A549 (cell line): Measurements from ENCODE around the gene RARB. TPM values are rescaled to one million over a fixed set of nuclear protein-coding genes. Genes with fewer than 3 reads are reported as not detected.

Experiments
- ATAC-seq, 2 experiments: fragments of 200-7000 bp in 1 of 2; fragments of >200 bp in 1 of 2; cut with Nextera tagmentation in 1 of 2; cut with Tn5 transposase in 1 of 2; 3 replicates each; pipeline versions ENCODE4 v1.8.0 to v1.9.1; 2018 to 2020; ENCODE audit warnings: mild to moderate bottlenecking in 1 of 2, moderate library complexity in 1 of 2
- CTCF ChIA-PET: fragments of 300-600 bp; sonication (Branson Sonifier 250); formaldehyde crosslinking; extraction: SDS; loops from one replicate; lab custom pipeline; 2021; ENCODE audit warnings: antibody characterized with exemption, inconsistent platforms; lab: Yijun Ruan, JAX
- POLR2A ChIA-PET: fragments of 350-600 bp; formaldehyde crosslinking; extraction: SDS; loops from one replicate; lab custom pipeline; 2021; ENCODE audit warnings: antibody characterized with exemption, inconsistent platforms; lab: Yijun Ruan, JAX
- DNase-seq, 2 experiments: peaks; one replicate each; pipeline versions ENCODE4 v3.0.0 to v3.0.0-alpha.2; 2011 to 2016; ENCODE audit warnings: low read depth in 1 of 2, low spot score in 1 of 2
- FAIRE-seq: peaks from 2 replicates; lab custom pipeline; 2011; peaks lifted over from hg19 to GRCh38; lab: Jason Lieb, UNC
- H3K27ac ChIP-seq, 2 experiments: fragments of >200 bp; sonication (Bioruptor Twin); formaldehyde crosslinking; 3 replicates each; pipeline ENCODE4 v1.5.1; 2016 to 2017
- H3K4me1 ChIP-seq: fragments of >200 bp; sonication (Bioruptor Twin); formaldehyde crosslinking; 3 replicates; pipeline ENCODE4 v1.6.1; 2016
- H3K4me2 ChIP-seq: fragments of >200 bp; sonication (Bioruptor Twin); formaldehyde crosslinking; 3 replicates; pipeline ENCODE4 v1.6.1; 2016
- H3K4me3 ChIP-seq: fragments of >200 bp; sonication (Bioruptor Twin); formaldehyde crosslinking; 3 replicates; pipeline ENCODE4 v1.5.1; 2016
- H3K9me3 ChIP-seq: fragments of >200 bp; sonication (Bioruptor Twin); formaldehyde crosslinking; 3 replicates; pipeline ENCODE4 v1.6.1; 2016
- BCL3 ChIP-seq: fragments of >200 bp; sonication (Bioruptor Twin); formaldehyde crosslinking; IDR thresholded peaks from 3 replicates; pipeline ENCODE4 v1.6.1; 2016
- CBX2 ChIP-seq: fragments of 200-600 bp; sonication (generic); IDR thresholded peaks from 2 replicates; pipeline ENCODE4 v1.6.1; 2016; ENCODE audit warnings: low read depth, mild to moderate bottlenecking, borderline replicate concordance
- E2F6 ChIP-seq: IDR thresholded peaks from 2 replicates; pipeline ENCODE4 v1.6.1; 2012; ENCODE audit warnings: low read depth, borderline replicate concordance
- EHF ChIP-seq: fragments of 250-450 bp; sonication (Bioruptor Pico); IDR thresholded peaks from 2 replicates; pipeline ENCODE4 v1.5.0; 2020; ENCODE audit warnings: mild to moderate bottlenecking
- EP300 ChIP-seq, 2 experiments: fragments of >200 bp; sonication (Bioruptor Twin); formaldehyde crosslinking; IDR thresholded peaks; 2 replicates in 1 of 2; 3 replicates in 1 of 2; pipeline ENCODE4 v1.6.1; 2016 to 2017
- FOXS1 ChIP-seq: fragments of 250-450 bp; sonication (Bioruptor Pico); IDR thresholded peaks from 2 replicates; pipeline ENCODE4 v1.5.0; 2020; ENCODE audit warnings: mild to moderate bottlenecking, moderate library complexity
- HDAC2 ChIP-seq: fragments of 200-600 bp; sonication (generic); IDR thresholded peaks from 2 replicates; pipeline ENCODE4 v1.6.1; 2016
- HEYL ChIP-seq: fragments of 250-450 bp; sonication (Bioruptor Pico); IDR thresholded peaks from 2 replicates; pipeline ENCODE4 v1.8.0; 2021; ENCODE audit warnings: mild to moderate bottlenecking, moderate library complexity
- HOXA7 ChIP-seq: fragments of 250-450 bp; sonication (Bioruptor Pico); IDR thresholded peaks from 2 replicates; pipeline ENCODE4 v1.5.0; 2020; ENCODE audit warnings: mild to moderate bottlenecking, moderate library complexity
- HOXB13 ChIP-seq: fragments of 250-450 bp; sonication (Bioruptor Pico); IDR thresholded peaks from 2 replicates; pipeline ENCODE4 v1.5.0; 2020; ENCODE audit warnings: low read depth, mild to moderate bottlenecking, moderate library complexity
- MAZ ChIP-seq: fragments of 150-350 bp; IDR thresholded peaks from 2 replicates; pipeline ENCODE4 v1.6.1; 2014; ENCODE audit warnings: antibody characterized with exemption, low read depth, low read length, borderline replicate concordance
- PBX3 ChIP-seq: IDR thresholded peaks from 2 replicates; pipeline ENCODE4 v1.6.1; 2012
- POLR2A ChIP-seq: IDR thresholded peaks from 2 replicates; pipeline ENCODE4 v1.6.1; 2012; ENCODE audit warnings: mild to moderate bottlenecking, low read length
- REST ChIP-seq: fragments of 200-600 bp; sonication (generic); IDR thresholded peaks from 2 replicates; pipeline ENCODE4 v1.6.1; 2016; ENCODE audit warnings: antibody characterized with exemption, mild to moderate bottlenecking, moderate library complexity
- RNF2 ChIP-seq: fragments of 200-600 bp; sonication (generic); IDR thresholded peaks from 2 replicates; pipeline ENCODE4 v1.6.1; 2016; ENCODE audit warnings: low read depth, mild to moderate bottlenecking, antibody characterized with exemption, moderate library complexity, borderline replicate concordance
- TP53 ChIP-seq: fragments of 250-450 bp; sonication (Bioruptor Pico); IDR thresholded peaks from 2 replicates; pipeline ENCODE4 v1.5.0; 2021; ENCODE audit warnings: mild to moderate bottlenecking, moderate library complexity
- ZFP36 ChIP-seq: fragments of 450-650 bp; IDR thresholded peaks from 2 replicates; pipeline ENCODE4 v1.6.1; 2014; ENCODE audit warnings: borderline replicate concordance; ENCODE audit not compliant: partially characterized antibody
- polyA plus RNA-seq, 4 experiments: library from polyadenylated mRNA; depleted of rRNA in 3 of 4; stranded (reverse); fragments of >200 nt; fragmentation: RNase III in 1 of 4; extraction: RNeasy Plus Mini Kit Qiagen cat#74134 plus additional on column Dnase treatment in 1 of 4; gene quantifications; 2 replicates in 3 of 4; 3 replicates in 1 of 4; pipeline ENCODE4 v1.2.3, GENCODE V29; 2011 to 2017
- TF ChIP-seq, protein P1 (sequence below): fragments of 250-450 bp; sonication (Bioruptor Pico); IDR thresholded peaks from 2 replicates; pipeline ENCODE4 v1.5.0; 2021; ENCODE audit warnings: mild to moderate bottlenecking, moderate library complexity, borderline replicate concordance

RARB gene
- polyA plus RNA-seq, 2 of the 4 experiments (the other 2 are of a cell fraction) = 24.5 to 30.8 TPM

- no peak for DNase-seq
- peak overlapping the region; percentile 92 to 95 for H3K27ac ChIP-seq
Measured at GRCh38 chr3:25420147-25420546, 7.9 kb upstream of the RARB start.

More at GRCh38 chr3:25420147-25420546, 7.9 kb upstream of the RARB start:
- Histone ChIP-seq H3K4me3 (no peak overlapping the region), H3K4me1 (peaks cover 43% of the 10 kb centered on the region), H3K9me3 (peaks cover 7% of the 10 kb centered on the region; the same call in 1 of the 3 replicates)
- FAIRE-seq = no peak
- POLR2A ChIA-PET = no interaction called here
- TF ChIP-seq HEYL (no peak), HDAC2 (no peak), FOXS1 (CRISPR knock-in tag) (no peak), BCL3 (no peak), EHF (CRISPR knock-in tag) (no peak), MAZ (no peak), POLR2A (no peak), RNF2 (no peak), E2F6 (no peak), HOXB13 (CRISPR knock-in tag) (no peak), ZFP36 (no peak), EP300 (IDR thresholded peaks at IDR 0.05) (no peak), REST (no peak), PBX3 (no peak), TP53 (no peak), CBX2 (no peak), HOXA7 (CRISPR knock-in tag) (no peak)
- TF ChIP-seq, protein P1, sequence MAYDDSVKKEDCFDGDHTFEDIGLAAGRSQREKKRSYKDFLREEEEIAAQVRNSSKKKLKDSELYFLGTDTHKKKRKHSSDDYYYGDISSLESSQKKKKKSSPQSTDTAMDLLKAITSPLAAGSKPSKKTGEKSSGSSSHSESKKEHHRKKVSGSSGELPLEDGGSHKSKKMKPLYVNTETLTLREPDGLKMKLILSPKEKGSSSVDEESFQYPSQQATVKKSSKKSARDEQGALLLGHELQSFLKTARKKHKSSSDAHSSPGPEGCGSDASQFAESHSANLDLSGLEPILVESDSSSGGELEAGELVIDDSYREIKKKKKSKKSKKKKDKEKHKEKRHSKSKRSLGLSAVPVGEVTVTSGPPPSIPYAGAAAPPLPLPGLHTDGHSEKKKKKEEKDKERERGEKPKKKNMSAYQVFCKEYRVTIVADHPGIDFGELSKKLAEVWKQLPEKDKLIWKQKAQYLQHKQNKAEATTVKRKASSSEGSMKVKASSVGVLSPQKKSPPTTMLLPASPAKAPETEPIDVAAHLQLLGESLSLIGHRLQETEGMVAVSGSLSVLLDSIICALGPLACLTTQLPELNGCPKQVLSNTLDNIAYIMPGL (CRISPR knock-in tag) = no peak
- TF ChIP-seq, all 56 proteins: peak for 0
- no peak for ATAC-seq
- no peak overlapping the region for H3K4me2 ChIP-seq
- CTCF ChIA-PET = no interaction called here
